ENCODE results near the gene CFAP251.

The CFAP251 gene

GRCh38 chr12:121946313-121947025 lies 28.1 kb downstream of the CFAP251 start:
- no peak for TF ChIP-seq CTCF (IDR thresholded peaks at IDR 0.05; ENCODE audit: borderline replicate concordance, insufficient read depth, low read depth, low read length)
- H3K4me3 ChIP-seq (ENCODE audit: low read depth, low read length) = no peak overlapping the region

GRCh38 chr12:121947981-121948380 lies 29.6 kb downstream of the CFAP251 start:
- TF ChIP-seq CTCF (IDR thresholded peaks at IDR 0.05; ENCODE audit: borderline replicate concordance, insufficient read depth, low read depth, low read length) = no peak
- H3K4me3 ChIP-seq (ENCODE audit: low read depth, low read length) = no peak overlapping the region

GRCh38 chr12:121949648-121950397 lies 31.4 kb downstream of the CFAP251 start:
- TF ChIP-seq CTCF (IDR thresholded peaks at IDR 0.05; ENCODE audit: borderline replicate concordance, insufficient read depth, low read depth, low read length) = no peak
- H3K4me3 ChIP-seq (ENCODE audit: low read depth, low read length) = no peak overlapping the region

GRCh38 chr12:121953117-121953692 lies 34.8 kb downstream of the CFAP251 start:
- no peak for TF ChIP-seq CTCF (IDR thresholded peaks at IDR 0.05; ENCODE audit: borderline replicate concordance, insufficient read depth, low read depth, low read length)
- no peak overlapping the region for H3K4me3 ChIP-seq (ENCODE audit: low read depth, low read length)

GRCh38 chr12:121953695-121954094 lies 35.3 kb downstream of the CFAP251 start:
- no peak for TF ChIP-seq CTCF (IDR thresholded peaks at IDR 0.05; ENCODE audit: borderline replicate concordance, insufficient read depth, low read depth, low read length)
- H3K4me3 ChIP-seq (ENCODE audit: low read depth, low read length) = no peak overlapping the region

- H3K4me3 ChIP-seq (ENCODE audit: low read depth, low read length) = no peak overlapping the region
- peak; percentile 56; the same call in 1 of the 2 replicates for TF ChIP-seq CTCF (IDR thresholded peaks at IDR 0.05; ENCODE audit: borderline replicate concordance, insufficient read depth, low read depth, low read length)
Measured at GRCh38 chr12:121955258-121956237, 37.2 kb downstream of the CFAP251 start.

Data from GM12875 (cell line).